ENCODE results near the gene ECM2.

ECM2 gene

GRCh38 chr9:92550765-92551164, 15.0 kb upstream of the ECM2 start:
- Histone ChIP-seq H3K4me1 (ENCODE audit: control insufficient read depth, low read length) (no peaks in the 10 kb centered on the region), H3K9me3 (ENCODE audit: control insufficient read depth, insufficient read depth, low read length) (no peaks in the 10 kb centered on the region), H3K27ac (ENCODE audit: low read depth, low read length) (no peak overlapping the region), H3K79me2 (ENCODE audit: control insufficient read depth, low read length) (no peaks in the 10 kb centered on the region), H3K4me3 (ENCODE audit: low read length) (no peak overlapping the region), H3K4me2 (ENCODE audit: low read length) (no peak overlapping the region), H4K20me1 (ENCODE audit: control insufficient read depth, insufficient read depth, low read depth, low read length) (no peaks in the 10 kb centered on the region), H3K36me3 (ENCODE audit: control insufficient read depth, low read length) (no peaks in the 10 kb centered on the region), H3K9me2 (replicated peaks; ENCODE audit: control insufficient read depth, low read length) (no peaks in the 10 kb centered on the region), H3K27me3 (ENCODE audit: control insufficient read depth, low read length) (no peaks in the 10 kb centered on the region), H3F3A (ENCODE audit: control insufficient read depth, insufficient read depth) (no peaks in the 10 kb centered on the region)
- no peak for TF ChIP-seq CTCF (IDR thresholded peaks at IDR 0.05; ENCODE audit: low read depth, low read length, poor library complexity, severe bottlenecking)
- TF ChIP-seq EZH2phosphoT487 (IDR thresholded peaks at IDR 0.05; ENCODE audit: borderline replicate concordance, low read length) = no peak

GRCh38 chr9:92547356-92547755, 11.6 kb upstream of the ECM2 start:
- Histone ChIP-seq H3K79me2 (ENCODE audit: control insufficient read depth, low read length) (no peaks in the 10 kb centered on the region), H3F3A (ENCODE audit: control insufficient read depth, insufficient read depth) (no peaks in the 10 kb centered on the region), H3K9me2 (replicated peaks; ENCODE audit: control insufficient read depth, low read length) (no peaks in the 10 kb centered on the region), H3K4me1 (ENCODE audit: control insufficient read depth, low read length) (no peaks in the 10 kb centered on the region), H3K36me3 (ENCODE audit: control insufficient read depth, low read length) (no peaks in the 10 kb centered on the region), H3K4me3 (ENCODE audit: low read length) (no peak overlapping the region), H3K27ac (ENCODE audit: low read depth, low read length) (no peak overlapping the region), H3K27me3 (ENCODE audit: control insufficient read depth, low read length) (no peaks in the 10 kb centered on the region), H4K20me1 (ENCODE audit: control insufficient read depth, insufficient read depth, low read depth, low read length) (no peaks in the 10 kb centered on the region), H3K4me2 (ENCODE audit: low read length) (no peak overlapping the region), H3K9me3 (ENCODE audit: control insufficient read depth, insufficient read depth, low read length) (no peaks in the 10 kb centered on the region; the same call in 1 of the 2 replicates)
- TF ChIP-seq EZH2phosphoT487 (IDR thresholded peaks at IDR 0.05; ENCODE audit: borderline replicate concordance, low read length) = no peak
- TF ChIP-seq CTCF (IDR thresholded peaks at IDR 0.05; ENCODE audit: low read depth, low read length, poor library complexity, severe bottlenecking) = no peak

GRCh38 chr9:92545002-92545510, 9.3 kb upstream of the ECM2 start:
- no peak overlapping the region for H3K4me2 ChIP-seq (ENCODE audit: low read length)
- no peaks in the 10 kb centered on the region for H3K36me3 ChIP-seq (ENCODE audit: control insufficient read depth, low read length)
- no peaks in the 10 kb centered on the region for H4K20me1 ChIP-seq (ENCODE audit: control insufficient read depth, insufficient read depth, low read depth, low read length)
- no peaks in the 10 kb centered on the region for H3K79me2 ChIP-seq (ENCODE audit: control insufficient read depth, low read length)
- no peaks in the 10 kb centered on the region; the same call in 1 of the 2 replicates for H3K9me3 ChIP-seq (ENCODE audit: control insufficient read depth, insufficient read depth, low read length)
- H3K27ac ChIP-seq (ENCODE audit: low read depth, low read length) = no peak overlapping the region
- no peak overlapping the region for H3K4me3 ChIP-seq (ENCODE audit: low read length)
- TF ChIP-seq EZH2phosphoT487 (IDR thresholded peaks at IDR 0.05; ENCODE audit: borderline replicate concordance, low read length) (no peak), CTCF (IDR thresholded peaks at IDR 0.05; ENCODE audit: low read depth, low read length, poor library complexity, severe bottlenecking) (no peak)
- no peaks in the 10 kb centered on the region for H3F3A ChIP-seq (ENCODE audit: control insufficient read depth, insufficient read depth)
- no peaks in the 10 kb centered on the region for H3K4me1 ChIP-seq (ENCODE audit: control insufficient read depth, low read length)
- no peaks in the 10 kb centered on the region for H3K9me2 ChIP-seq (replicated peaks; ENCODE audit: control insufficient read depth, low read length)
- H3K27me3 ChIP-seq (ENCODE audit: control insufficient read depth, low read length) = no peaks in the 10 kb centered on the region
